GM19324 (cell line): ENCODE results near the gene R3HDML.

ENCODE experiments used
- ATAC-seq: cut with Tn5 transposase; IDR thresholded peaks from one replicate; pipeline ENCODE4 v1.9.1; 2021; ENCODE audit warnings: mild to moderate bottlenecking, moderate library complexity; ENCODE audit not compliant: unreplicated experiment, low FRiP score

Gene R3HDML

GRCh38 chr20:44358776-44359175, 21.9 kb downstream of the R3HDML start:
- no peak for ATAC-seq

DNA sequence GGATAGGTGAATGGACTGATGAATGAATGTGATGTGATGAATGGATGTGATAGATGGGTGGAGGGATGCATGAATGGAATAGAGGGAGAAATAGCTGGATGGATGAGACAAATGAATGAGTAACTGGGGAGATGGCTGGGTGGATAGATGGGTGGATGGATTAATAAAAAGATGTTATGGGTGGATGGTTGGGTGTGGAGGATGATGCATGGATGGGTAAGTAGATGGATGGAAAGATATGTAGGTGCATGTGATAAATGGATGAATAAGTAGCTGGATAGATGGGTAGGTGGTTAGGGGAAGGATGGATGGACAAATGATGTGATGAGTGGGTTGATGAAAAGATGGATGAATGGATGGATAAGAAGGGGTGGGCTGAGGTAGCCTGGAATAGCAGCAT, 23.4 kb downstream of the R3HDML start:
- ATAC-seq: no peak

DNA sequence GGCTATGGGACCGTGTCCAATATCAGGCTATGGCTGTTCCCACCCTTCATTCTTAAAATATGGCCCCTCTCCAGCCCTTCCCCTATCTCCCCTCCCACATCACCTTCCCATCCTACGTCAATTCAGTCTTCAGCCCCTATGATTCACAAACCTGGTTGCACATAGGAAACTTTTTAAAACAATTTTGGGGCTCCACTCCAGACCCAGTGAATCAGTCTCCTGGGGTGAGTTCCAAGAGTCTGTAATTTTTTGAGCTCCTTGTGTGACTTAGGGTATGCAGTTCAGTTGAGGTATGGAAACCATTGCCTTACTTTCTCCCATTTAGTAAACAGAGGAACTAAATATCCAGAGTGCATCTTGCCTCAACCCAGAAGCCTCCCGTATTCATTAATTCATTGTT, 24.2 kb downstream of the R3HDML start:
- no peak for ATAC-seq

- no peak for ATAC-seq
Measured at GRCh38 chr20:44362466-44362940, 25.7 kb downstream of the R3HDML start.

GRCh38 chr20:44364068-44364467, 27.2 kb downstream of the R3HDML start:
- ATAC-seq: no peak

GRCh38 chr20:44364780-44365179, 27.9 kb downstream of the R3HDML start:
- ATAC-seq: no peak

- ATAC-seq: no peak
Measured at GRCh38 chr20:44367746-44368145, 30.9 kb downstream of the R3HDML start.

GRCh38 chr20:44370639-44371218, 33.9 kb downstream of the R3HDML start:
- no peak for ATAC-seq

- no peak for ATAC-seq
Measured at GRCh38 chr20:44382641-44383040, 45.8 kb downstream of the R3HDML start.

- ATAC-seq: no peak
Measured at GRCh38 chr20:44384423-44385027, 47.7 kb downstream of the R3HDML start.

- no peak for ATAC-seq
Measured at GRCh38 chr20:44388466-44389023, 51.7 kb downstream of the R3HDML start.

DNA sequence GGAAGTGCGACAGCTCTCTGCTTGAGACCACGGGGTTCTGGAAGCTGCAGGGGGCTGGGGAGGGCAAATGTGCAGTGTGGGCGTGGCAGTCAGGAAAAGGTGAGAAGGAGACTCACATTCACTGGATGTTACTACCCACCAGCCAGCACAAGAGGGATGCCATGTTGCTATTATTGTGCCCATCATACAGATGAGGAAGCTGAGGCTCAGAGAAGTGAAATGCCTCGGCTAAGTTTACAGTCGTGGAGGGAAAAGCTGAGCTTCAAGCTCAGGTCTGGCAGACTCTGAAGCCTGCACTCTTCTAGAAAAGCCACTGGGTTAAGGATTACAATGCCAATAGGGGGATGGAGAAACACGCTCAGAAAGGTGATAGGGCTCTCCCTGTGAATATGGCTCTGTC, 53.0 kb downstream of the R3HDML start:
- no peak for ATAC-seq

DNA sequence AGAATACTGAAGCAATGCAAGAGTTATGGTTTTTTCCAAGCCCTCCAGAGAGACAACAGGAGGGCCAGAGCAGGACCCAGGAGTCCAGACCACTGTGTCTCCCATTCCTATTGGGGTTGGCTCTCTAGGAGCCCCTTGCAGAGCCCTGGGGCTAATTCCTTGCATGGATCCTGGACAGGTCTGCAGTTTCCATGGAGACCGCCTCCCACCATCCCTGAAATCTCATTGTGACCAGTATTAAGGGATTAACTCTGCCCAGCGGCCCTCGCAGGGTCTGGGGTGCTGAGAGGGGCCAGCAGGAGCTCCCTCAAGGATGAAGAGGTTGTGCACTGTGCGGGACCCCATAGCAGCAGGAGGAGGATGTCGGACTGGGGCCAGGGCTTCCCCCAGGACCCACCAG, 53.4 kb downstream of the R3HDML start:
- ATAC-seq: no peak

DNA sequence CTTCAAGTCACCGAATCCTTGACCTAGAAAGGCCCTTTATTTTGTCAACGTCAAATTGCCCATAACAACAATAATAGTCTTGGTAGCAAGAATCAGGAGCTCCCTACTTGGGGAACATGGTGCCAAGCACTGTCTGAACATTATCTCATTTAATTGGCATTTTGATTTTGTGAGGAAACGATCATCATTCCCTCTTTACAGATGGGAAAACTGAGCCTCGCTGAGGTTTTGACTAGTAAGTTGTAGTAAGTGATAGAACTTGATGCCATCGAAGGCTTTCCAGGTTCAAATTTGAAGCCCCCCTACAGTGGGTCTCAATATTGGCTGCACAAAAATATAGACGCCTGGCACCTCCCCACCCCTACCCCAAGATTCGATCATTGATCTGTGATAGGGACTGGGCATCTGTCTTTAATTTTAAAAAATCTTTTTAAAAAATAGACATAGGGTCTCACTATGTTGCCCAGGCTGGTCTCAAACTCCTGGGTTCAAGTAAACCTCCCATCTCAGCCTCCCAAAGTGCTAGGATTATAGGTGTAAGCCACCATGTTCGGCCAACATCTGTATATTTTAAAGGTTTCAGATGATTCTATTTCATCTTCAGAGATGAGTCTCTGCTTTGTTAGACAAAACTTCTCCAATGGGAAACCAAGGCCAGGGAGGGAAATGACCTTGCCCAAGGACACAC, 55.4 kb downstream of the R3HDML start:
- no peak for ATAC-seq

GRCh38 chr20:44392776-44393607, 56.1 kb downstream of the R3HDML start:
- no peak for ATAC-seq

DNA sequence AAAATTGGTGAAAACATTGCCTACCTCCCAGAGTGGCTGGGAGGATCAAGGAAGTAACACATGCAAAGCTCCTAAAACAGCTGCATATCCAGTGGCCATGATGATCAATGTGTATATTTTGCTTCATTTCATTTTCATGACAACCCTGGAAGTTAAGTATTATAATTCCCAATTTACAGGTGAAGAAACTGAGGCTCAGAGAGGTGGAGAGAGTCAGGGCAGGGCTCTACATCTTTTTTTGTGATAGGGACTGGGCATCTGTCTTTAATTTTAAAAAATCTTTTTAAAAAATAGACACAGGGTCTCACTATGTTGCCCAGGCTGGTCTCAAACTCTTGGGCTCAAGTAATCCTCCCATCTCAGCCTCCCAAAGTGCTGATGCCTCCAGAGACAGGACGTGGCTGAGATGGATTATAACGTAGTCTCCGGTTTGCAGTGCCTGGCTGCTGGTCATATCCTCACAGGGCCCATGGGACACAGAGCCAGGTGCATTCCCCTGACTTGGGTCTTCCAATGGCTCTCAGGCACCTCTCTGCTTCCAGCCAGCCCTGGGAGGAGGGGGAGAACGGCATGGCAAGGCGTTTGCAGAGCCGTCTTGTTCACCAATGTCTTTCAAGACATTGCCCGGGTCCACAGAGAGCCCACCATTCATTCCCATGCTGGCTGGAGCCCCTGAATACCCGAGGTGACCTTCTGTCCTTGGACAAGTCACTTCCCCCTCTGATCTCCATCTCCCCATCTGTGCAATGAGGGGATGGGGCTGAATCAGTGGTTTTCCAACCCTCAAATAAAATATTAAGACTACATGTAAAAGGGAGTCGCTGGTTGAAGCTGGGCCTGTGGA, 57.0 kb downstream of the R3HDML start:
- no peak for ATAC-seq

DNA sequence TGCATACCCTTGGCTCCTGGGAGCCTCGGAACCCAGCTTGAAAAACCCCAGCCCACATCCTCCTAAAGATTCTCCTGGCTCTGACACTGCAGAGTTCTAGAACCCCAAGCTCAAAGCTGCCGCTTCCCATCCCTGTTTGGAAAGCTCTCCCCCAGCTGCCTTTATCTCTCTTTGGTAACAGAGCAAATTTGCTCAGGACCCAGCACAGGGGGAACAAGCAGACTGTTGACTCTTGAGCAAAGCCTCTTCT, 57.5 kb downstream of the R3HDML start:
- ATAC-seq: no peak

DNA sequence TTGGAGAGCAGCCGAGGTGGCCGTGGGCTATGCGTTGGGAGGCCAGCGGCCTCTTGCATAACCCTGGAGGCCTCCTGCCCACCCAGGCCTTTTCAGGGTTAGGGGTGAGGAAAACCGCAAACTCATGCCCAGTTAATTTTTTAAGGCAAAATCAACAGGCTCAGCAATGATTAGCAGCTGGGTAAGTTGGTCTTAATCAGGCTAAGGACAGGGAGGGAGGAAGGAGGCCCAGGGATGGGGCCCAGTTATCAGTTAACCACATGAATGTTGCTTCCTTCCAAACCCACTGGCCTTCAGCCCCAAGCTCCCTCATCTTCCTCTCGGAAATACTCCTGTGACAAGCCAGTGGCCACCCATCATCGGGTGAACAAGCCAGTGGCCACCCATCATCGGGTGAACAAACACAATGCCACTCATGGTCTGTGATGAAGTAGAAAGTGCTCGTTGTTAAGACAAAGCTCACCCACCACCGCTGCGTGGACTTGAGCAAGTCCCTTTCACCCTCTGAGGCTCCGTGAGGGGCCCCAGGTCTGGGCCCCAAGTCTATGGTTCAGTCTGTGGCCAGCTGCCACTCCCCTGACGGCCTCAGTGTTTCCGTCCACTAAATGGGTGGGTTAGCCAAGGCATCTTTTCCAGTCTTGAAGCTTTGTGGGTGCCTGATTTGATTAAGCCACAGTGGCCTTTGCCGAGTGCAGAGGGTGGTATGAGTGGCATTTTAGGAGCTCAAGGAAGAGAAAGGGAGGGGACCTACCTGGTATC, 58.0 kb downstream of the R3HDML start:
- ATAC-seq: no peak
